NT2/D1 (cell line): ENCODE results near the gene PTCH2.

Experiments
- DNase-seq: peaks from one replicate; pipeline ENCODE4 v3.0.0-alpha.2; 2011; ENCODE audit warnings: low read depth, low spot score
- H3K27me3 ChIP-seq: 2 replicates; pipeline ENCODE4 v1.6.0; 2011; ENCODE audit warnings: mild to moderate bottlenecking; ENCODE audit not compliant: insufficient read length, insufficient read depth
- H3K36me3 ChIP-seq: 2 replicates; pipeline ENCODE4 v1.6.1; 2011; ENCODE audit warnings: mild to moderate bottlenecking, low read length, mixed read lengths; ENCODE audit not compliant: insufficient read depth, insufficient read length
- H3K4me1 ChIP-seq: 2 replicates; pipeline ENCODE4 v1.5.1; 2011; ENCODE audit not compliant: insufficient read depth, insufficient read length
- H3K4me3 ChIP-seq: 2 replicates; pipeline ENCODE4 v1.5.1; 2011; ENCODE audit warnings: low read depth; ENCODE audit not compliant: insufficient read length
- H3K9ac ChIP-seq: 2 replicates; pipeline ENCODE4 v1.6.0; 2011; ENCODE audit warnings: low read depth; ENCODE audit not compliant: insufficient read length
- H3K9me3 ChIP-seq: 2 replicates; pipeline ENCODE4 v1.5.1; 2011; ENCODE audit warnings: mild to moderate bottlenecking, low read length; ENCODE audit not compliant: insufficient read depth
- SUZ12 ChIP-seq: IDR thresholded peaks from 2 replicates; pipeline ENCODE4 v1.6.1; 2011; ENCODE audit not compliant: insufficient read length, insufficient read depth; ENCODE audit errors: extremely low read depth
- YY1 ChIP-seq: IDR thresholded peaks from 2 replicates; pipeline ENCODE4 v1.6.1; 2011; ENCODE audit not compliant: insufficient read length, insufficient read depth
- ZNF274 ChIP-seq: IDR thresholded peaks from 2 replicates; pipeline ENCODE4 v1.6.1; 2011; ENCODE audit warnings: mild to moderate bottlenecking, low read depth, low read length

Gene PTCH2

GRCh38 chr1:44842862-44843655 is at the start of gene PTCH2:
TSS of gene PTCH2 (minus strand) at chr1:44843253. CDS start at chr1:44842932, 321 bp downstream.
- Histone ChIP-seq H3K36me3 (no peaks in the 10 kb centered on the region), H3K9ac (peak within 1 kb of the TSS; percentile 76), H3K9me3 (no peaks in the 10 kb centered on the region), H3K4me3 (peak within 1 kb of the TSS; percentile 63), H3K4me1 (peaks cover 8% of the 10 kb centered on the region), H3K27me3 (peaks cover 19% of the 10 kb centered on the region)
- no peak for TF ChIP-seq SUZ12
- no peak for TF ChIP-seq ZNF274
- TF ChIP-seq YY1: no peak
- DNase-seq: peak; percentile 84

GRCh38 chr1:44890007-44890406 is 47.0 kb upstream of the PTCH2 start:
- no peak overlapping the region for H3K4me3 ChIP-seq
- peaks cover 27% of the 10 kb centered on the region for H3K36me3 ChIP-seq
- TF ChIP-seq YY1 (no peak), SUZ12 (no peak), ZNF274 (no peak)
- no peak for DNase-seq
- H3K9ac ChIP-seq: no peak overlapping the region
- no peaks in the 10 kb centered on the region for H3K27me3 ChIP-seq
- peaks cover 42% of the 10 kb centered on the region for H3K9me3 ChIP-seq
- H3K4me1 ChIP-seq: no peaks in the 10 kb centered on the region

GRCh38 chr1:44885406-44885805 is 42.4 kb upstream of the PTCH2 start:
- Histone ChIP-seq H3K27me3 (no peaks in the 10 kb centered on the region), H3K9ac (no peak overlapping the region), H3K9me3 (peaks cover 39% of the 10 kb centered on the region), H3K36me3 (peaks cover 24% of the 10 kb centered on the region), H3K4me3 (no peak overlapping the region), H3K4me1 (peaks cover 3% of the 10 kb centered on the region)
- DNase-seq: no peak
- TF ChIP-seq ZNF274 (no peak), SUZ12 (no peak), YY1 (no peak)

- Histone ChIP-seq H3K27me3 (no peaks in the 10 kb centered on the region), H3K9me3 (peaks cover 32% of the 10 kb centered on the region), H3K4me1 (peaks cover 3% of the 10 kb centered on the region), H3K4me3 (no peak overlapping the region), H3K36me3 (peaks cover 27% of the 10 kb centered on the region), H3K9ac (no peak overlapping the region)
- DNase-seq: no peak
- TF ChIP-seq ZNF274: no peak
- TF ChIP-seq SUZ12: no peak
- TF ChIP-seq YY1: no peak
Measured at GRCh38 chr1:44884746-44885145, 41.7 kb upstream of the PTCH2 start.

GRCh38 chr1:44881011-44881632 is 38.1 kb upstream of the PTCH2 start:
- no peaks in the 10 kb centered on the region for H3K27me3 ChIP-seq
- H3K36me3 ChIP-seq: peaks cover 36% of the 10 kb centered on the region
- DNase-seq: no peak
- no peak overlapping the region for H3K9ac ChIP-seq
- TF ChIP-seq ZNF274 (no peak), SUZ12 (no peak), YY1 (no peak)
- peaks cover 10% of the 10 kb centered on the region for H3K9me3 ChIP-seq
- peaks cover 3% of the 10 kb centered on the region for H3K4me1 ChIP-seq
- H3K4me3 ChIP-seq: no peak overlapping the region

- Histone ChIP-seq H3K9me3 (no peaks in the 10 kb centered on the region; the same call in 1 of the 2 replicates), H3K27me3 (no peaks in the 10 kb centered on the region), H3K36me3 (peaks cover 39% of the 10 kb centered on the region), H3K4me3 (no peak overlapping the region), H3K4me1 (no peaks in the 10 kb centered on the region), H3K9ac (no peak overlapping the region)
- TF ChIP-seq YY1 (no peak), SUZ12 (no peak), ZNF274 (no peak)
- DNase-seq: no peak
Measured at GRCh38 chr1:44874155-44874554, 31.1 kb upstream of the PTCH2 start.

GRCh38 chr1:44870096-44870495 is 27.0 kb upstream of the PTCH2 start:
- Histone ChIP-seq H3K4me3 (no peak overlapping the region), H3K9me3 (no peaks in the 10 kb centered on the region), H3K36me3 (peaks cover 35% of the 10 kb centered on the region), H3K9ac (no peak overlapping the region), H3K27me3 (no peaks in the 10 kb centered on the region), H3K4me1 (no peaks in the 10 kb centered on the region)
- DNase-seq: no peak
- TF ChIP-seq YY1 (no peak), SUZ12 (no peak), ZNF274 (no peak)
